ENCODE results near the gene PTPRN. TPM values are rescaled to one million over a fixed set of nuclear protein-coding genes. Genes with fewer than 3 reads are reported as not detected.
"Not testable (repeated sequence)": the region's sequence is repeated elsewhere in the genome, so short reads cannot be mapped to it uniquely, and the experiment has no call there.

The PTPRN gene
- total and polyA plus RNA-seq, 2 of the 8 experiments (the other 6 are each of a cell fraction or from before 2014, with no cell fraction given), result 5.4 to 8.2 TPM

GRCh38 chr2:219261024-219261855, 48.0 kb downstream of the PTPRN start (continued):
- TF ChIP-seq SIRT6 (IDR thresholded peaks at IDR 0.05; ENCODE audit: low read length), result no peak

- 87% methylated on average over 10 of the region's 10 CpGs; no CpG with 5 or more reads in 1 of the 2 experiments for WGBS, 2 experiments (ENCODE audit: extremely low coverage in 1 of 2, insufficient coverage in 1 of 2, insufficient read length in 1 of 2, insufficient replicate concordance in 2 of 2, low coverage in 1 of 2, low lambda C conversion rate in 2 of 2, missing lambda C conversion rate in 1 of 2)
Observed at GRCh38 chr2:219258942-219259341, 50.3 kb downstream of the PTPRN start.

More at GRCh38 chr2:219258942-219259341, 50.3 kb downstream of the PTPRN start:
- H3K36me3 ChIP-seq (ENCODE audit: control insufficient read depth in 2 of 4, insufficient read depth in 4 of 4, low read length in 3 of 4); H3K9ac ChIP-seq (replicated peaks in 1 of 4; ENCODE audit: extremely low read depth in 1 of 4, low read depth in 3 of 4, low read length in 3 of 4); H3K18ac ChIP-seq (ENCODE audit: extremely low read depth, low read length); H3K4me3 ChIP-seq (ENCODE audit: extremely low read depth in 1 of 4, insufficient read depth in 2 of 4, low read depth in 3 of 4, low read length in 4 of 4); H3K79me1 ChIP-seq (ENCODE audit: low read depth, low read length); H3K23ac ChIP-seq (ENCODE audit: insufficient read length); H2BK120ac ChIP-seq (replicated peaks; ENCODE audit: low read depth, low read length); H4K5ac ChIP-seq (ENCODE audit: insufficient read length, low read depth, low read length); H3K27ac ChIP-seq (ENCODE audit: low read depth, low read length); H3K9me3 ChIP-seq (ENCODE audit: insufficient read depth in 2 of 2, low read depth in 1 of 2, low read length in 1 of 2); H3K79me2 ChIP-seq (ENCODE audit: control insufficient read depth in 1 of 2, insufficient read depth in 2 of 2, low read length in 2 of 2); H2AFZ ChIP-seq (ENCODE audit: low read length); H3K4me2 ChIP-seq (ENCODE audit: insufficient read depth in 1 of 2, low read depth in 2 of 2, low read length in 2 of 2); H3K4me1 ChIP-seq (replicated peaks in 1 of 4; ENCODE audit: control insufficient read depth in 3 of 4, insufficient read depth in 4 of 4, low read length in 3 of 4); DNase-seq (ENCODE audit: low read depth in 1 of 2, low spot score in 2 of 2); H4K20me1 ChIP-seq (replicated peaks in 1 of 2; ENCODE audit: control insufficient read depth in 1 of 2, insufficient read depth in 2 of 2, low read length in 2 of 2); H4K91ac ChIP-seq (replicated peaks; ENCODE audit: insufficient read length, low read length); H3K56ac ChIP-seq (replicated peaks; ENCODE audit: insufficient read length, low read depth, low read length); H3K23me2 ChIP-seq (ENCODE audit: low read depth, low read length); H2BK5ac ChIP-seq (ENCODE audit: low read depth, low read length); H2BK20ac ChIP-seq (ENCODE audit: low read length); H2BK12ac ChIP-seq (ENCODE audit: low read depth, low read length); FAIRE-seq; H3K14ac ChIP-seq (ENCODE audit: insufficient read length); H4K8ac ChIP-seq (ENCODE audit: extremely low read depth, insufficient read depth, low read length); H3K4ac ChIP-seq (replicated peaks; ENCODE audit: insufficient read length, low read depth, low read length): not testable (repeated sequence)
- Histone ChIP-seq H2AK5ac (ENCODE audit: low read depth, low read length) (0 out of 2 replicates have a peak overlapping the region, but pooled peaks have one; percentile 65), H2BK15ac (ENCODE audit: low read length) (0 out of 2 replicates have a peak overlapping the region, but pooled peaks have one; percentile 92), H3K27me3 (replicated peaks in 1 of 4; ENCODE audit: control insufficient read depth in 3 of 4, extremely low read depth in 1 of 4, insufficient read depth in 3 of 4, low read length in 3 of 4) (peaks cover 16 to 30% (median 24%) of the 10 kb centered on the region in 4 experiments)
- ChIA-PET CTCF (ENCODE audit: partially characterized antibody) (interaction anchor here (0.7 to 6.5 kb wide), 5 partner anchors 16 to 229 kb away, joined by 3 to 37 read pairs (median 3); partner anchors contain the start of genes ANKZF1 and ATG9A), POLR2A (ENCODE audit: partially characterized antibody) (interaction anchor here (1.0 to 2.1 kb wide), 4 partner anchors 10 to 28 kb away, joined by 3 to 9 read pairs (median 4); partner anchors contain the start of genes DNAJB2, GLB1L and STK16)
